Heart right ventricle (tissue), 16 donors: ENCODE data around the gene KCTD15. TPM values are rescaled to one million over a fixed set of nuclear protein-coding genes. Genes with fewer than 3 reads are reported as not detected.
A peak's percentile ranks its signal among the peaks of the same experiment; 100 is the strongest.

Experiments
- ATAC-seq, 8 donors: fragments of 200-7000 bp; cut with Tn5 transposase; one replicate each; pipeline ENCODE4 v1.9.1; 2020; ENCODE audit warnings: mild to moderate bottlenecking in 8 of 8, moderate library complexity in 8 of 8, moderate number of reproducible peaks in 1 of 8
- DNase-seq, 2 donors: peaks; one replicate each; pipeline ENCODE4 v3.0.0-alpha.2; 2020
- H3K27ac ChIP-seq, 10 donors: fragments of 200-600 bp; sonication (generic) in 2 of 10; one replicate each; pipeline versions ENCODE4 v1.5.0 to v1.8.0; 2020 to 2022; ENCODE audit warnings: mild to moderate bottlenecking in 3 of 10
- H3K27me3 ChIP-seq, 7 donors: fragments of 200-600 bp; one replicate each; pipeline ENCODE4 v1.8.0; 2021 to 2022; ENCODE audit warnings: mild to moderate bottlenecking in 2 of 7
- H3K36me3 ChIP-seq, 9 donors: fragments of 200-600 bp; sonication (generic) in 1 of 9; one replicate each; pipeline versions ENCODE4 v1.5.0 to v1.8.0; 2020 to 2022; ENCODE audit warnings: mild to moderate bottlenecking in 2 of 9
- H3K4me1 ChIP-seq, 9 donors: fragments of 200-600 bp; sonication (generic) in 1 of 9; one replicate each; pipeline versions ENCODE4 v1.5.0 to v1.8.0; 2020 to 2022; ENCODE audit warnings: mild to moderate bottlenecking in 4 of 9
- H3K4me3 ChIP-seq, 10 donors: fragments of 200-600 bp; sonication (generic) in 2 of 10; one replicate each; pipeline versions ENCODE4 v1.5.0 to v1.8.0; 2020 to 2022; ENCODE audit warnings: mild to moderate bottlenecking in 7 of 10, moderate library complexity in 2 of 10
- H3K9me3 ChIP-seq, 11 donors: fragments of 200-600 bp in 10 of 11; sonication (generic) in 2 of 11; one replicate each; pipeline versions ENCODE4 v1.5.0 to v1.8.0; 2013 to 2022; ENCODE audit warnings: mild to moderate bottlenecking in 2 of 11, control low read depth in 1 of 11, moderate library complexity in 1 of 11
- WGBS, 2 donors: extraction: QIAGEN DNeasy Blood & Tissue Kit; methylation state at CpG; one replicate each; pipeline ENCODE4 v1.1.7; 2013; ENCODE audit warnings: inconsistent platforms in 1 of 2; 5-methylcytosine and 5-hydroxymethylcytosine counted together
- intact Hi-C, 10 donors: fragments of 100-400 bp; cut with DNase I; formaldehyde crosslinking; loops; one replicate each; pipeline versions ENCODE4 v1.11.1 to v1.14.2; 2022
- polyA plus RNA-seq, 2 donors: library from polyadenylated mRNA; stranded (reverse); fragments of 200-250 nt; gene quantifications; one replicate each; pipeline ENCODE4 v1.2.3, GENCODE V29; 2013
- total RNA-seq, 10 donors: library from RNA; stranded (reverse); fragmentation: NEBNext Ultra II Directional in 3 of 10; extraction: Animal tissue kit (Norgen Biotek cat#: 25700) in 3 of 10; gene quantifications; one replicate each; pipeline versions ENCODE4 v1.2.1 to v1.2.4, GENCODE V29; 2021 to 2023
- TF ChIP-seq, protein P1 (sequence below), 9 donors: fragments of 200-600 bp; sonication (generic) in 2 of 9; IDR thresholded peaks; one replicate each; pipeline versions ENCODE4 v1.5.0 to v1.8.0; 2021 to 2022; ENCODE audit warnings: antibody characterized with exemption in 9 of 9, mild to moderate bottlenecking in 5 of 9, moderate library complexity in 1 of 9
- donor health status: Arrhythmogenic right ventricular cardiomyopathy.
- donor health status: ischemic (EF 13 %, LVEDD 7.1; RV severe dilation, severe dysfunction).
- donor health status: healthy with polysubstance abuse.
- donor health status: DM: no; HTN: yes; CAD: no.
- donor health status: DM: no; HTN: no; CAD: no.
- donor health status: ischemic (EF 25% LVEDD 6.9; RV normal size, moderate dysfunction).
- donor health status: ischemic (EF 25% LVEDD 5.7; RV mildly dilated, moderate dysfunction).
- donor health status: healthy.
- donor health status: DM: yes; HTN: yes; CAD: no.
- donor health status: Ischemic cardiomyopathy.
- donor health status: ischemic (EF 35%, LVEDD 5.7; RV mildly dilated, moderate dysfunction).
- donor health status: nonischemic (EF 11% LVEDD 7.7; RV severe dilation, severe dysfunction).
- donor health status: DM: yes; HTN: yes; CAD: no.
- donor health status: PGD.
- donor health status: ischemic (EF 29% LVEDD 5.4; RV normal size, mild dysfunction).
- donor health status: nonischemic (EF 23%, LVEDD 6.1; RV moderate dilation, normal function).

Gene KCTD15
- total and polyA plus RNA-seq, 12 donors = 3.5 to 22.5 (median 7.5) TPM

GRCh38 chr19:33767898-33768413, 28.7 kb upstream of the KCTD15 start:
- peaks cover 0 to 45% (median 18%) of the 10 kb centered on the region in 7 donors for H3K27me3 ChIP-seq
- DNase-seq (no peak), ATAC-seq (no peak)
- H3K4me3 ChIP-seq = no peak overlapping the region
- H3K9me3 ChIP-seq = no peaks in the 10 kb centered on the region
- 40 to 43% methylated on average over 9 of the region's 9 CpGs for WGBS, 2 donors
- TF ChIP-seq, protein P1, sequence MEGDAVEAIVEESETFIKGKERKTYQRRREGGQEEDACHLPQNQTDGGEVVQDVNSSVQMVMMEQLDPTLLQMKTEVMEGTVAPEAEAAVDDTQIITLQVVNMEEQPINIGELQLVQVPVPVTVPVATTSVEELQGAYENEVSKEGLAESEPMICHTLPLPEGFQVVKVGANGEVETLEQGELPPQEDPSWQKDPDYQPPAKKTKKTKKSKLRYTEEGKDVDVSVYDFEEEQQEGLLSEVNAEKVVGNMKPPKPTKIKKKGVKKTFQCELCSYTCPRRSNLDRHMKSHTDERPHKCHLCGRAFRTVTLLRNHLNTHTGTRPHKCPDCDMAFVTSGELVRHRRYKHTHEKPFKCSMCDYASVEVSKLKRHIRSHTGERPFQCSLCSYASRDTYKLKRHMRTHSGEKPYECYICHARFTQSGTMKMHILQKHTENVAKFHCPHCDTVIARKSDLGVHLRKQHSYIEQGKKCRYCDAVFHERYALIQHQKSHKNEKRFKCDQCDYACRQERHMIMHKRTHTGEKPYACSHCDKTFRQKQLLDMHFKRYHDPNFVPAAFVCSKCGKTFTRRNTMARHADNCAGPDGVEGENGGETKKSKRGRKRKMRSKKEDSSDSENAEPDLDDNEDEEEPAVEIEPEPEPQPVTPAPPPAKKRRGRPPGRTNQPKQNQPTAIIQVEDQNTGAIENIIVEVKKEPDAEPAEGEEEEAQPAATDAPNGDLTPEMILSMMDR (IDR thresholded peaks at IDR 0.05) = peak in 4 of 9 donors; percentile 10 to 31 (median 16)
- H3K27ac ChIP-seq = no peak overlapping the region
- no peaks in the 10 kb centered on the region for H3K36me3 ChIP-seq
- no peaks in the 10 kb centered on the region for H3K4me1 ChIP-seq
- intact Hi-C loops = loop anchor here in 1 of 10 donors (5.0 kb wide), 1 partner anchor 531 kb away; no protein-coding TSS in a partner anchor

- 42 to 45% methylated on average over 6 of the region's 6 CpGs for WGBS, 2 donors
- Histone ChIP-seq H3K4me3 (no peak overlapping the region), H3K27me3 (peaks cover 0 to 47% (median 18%) of the 10 kb centered on the region in 7 donors), H3K4me1 (no peaks in the 10 kb centered on the region), H3K9me3 (no peaks in the 10 kb centered on the region), H3K36me3 (no peaks in the 10 kb centered on the region), H3K27ac (no peak overlapping the region)
- TF ChIP-seq, protein P1 (IDR thresholded peaks at IDR 0.05) = no peak
- DNase-seq (no peak), ATAC-seq (no peak)
- intact Hi-C loops = loop anchor here in 1 of 10 donors (5.0 kb wide), 1 partner anchor 532 kb away; no protein-coding TSS in a partner anchor
Observed at GRCh38 chr19:33769208-33769607, 27.5 kb upstream of the KCTD15 start.

- TF ChIP-seq, protein P1 (IDR thresholded peaks at IDR 0.05) = no peak
- Histone ChIP-seq H3K27ac (no peak overlapping the region), H3K4me1 (no peaks in the 10 kb centered on the region), H3K36me3 (no peaks in the 10 kb centered on the region), H3K27me3 (peaks cover 0 to 48% (median 18%) of the 10 kb centered on the region in 7 donors), H3K9me3 (no peaks in the 10 kb centered on the region), H3K4me3 (no peak overlapping the region)
- ATAC-seq (no peak), DNase-seq (no peak)
- intact Hi-C loops = loop anchor here in 8 of 10 donors (2.0 to 10.0 kb wide), 8 partner anchors 337 to 535 kb away; no protein-coding TSS in a partner anchor
- WGBS, 2 donors = 74 to 76% methylated on average over 8 of the region's 8 CpGs
Observed at GRCh38 chr19:33770107-33770506, 26.6 kb upstream of the KCTD15 start.

- peak; percentile 63 to 87 (median 77) for ATAC-seq
- intact Hi-C loops = loop anchor here (1.0 to 10.0 kb wide), 10 partner anchors 339 to 537 kb away; no protein-coding TSS in a partner anchor
Observed at GRCh38 chr19:33771384-33772101, 25.1 kb upstream of the KCTD15 start.

More at GRCh38 chr19:33771384-33772101, 25.1 kb upstream of the KCTD15 start:
- H3K4me1 ChIP-seq = no peaks in the 10 kb centered on the region
- peaks cover 0 to 48% (median 19%) of the 10 kb centered on the region in 7 donors for H3K27me3 ChIP-seq
- 28 to 31% methylated on average over 19 of the region's 19 CpGs for WGBS, 2 donors
- H3K4me3 ChIP-seq = no peak overlapping the region
- no peaks in the 10 kb centered on the region for H3K9me3 ChIP-seq
- H3K36me3 ChIP-seq = no peaks in the 10 kb centered on the region
- TF ChIP-seq, protein P1 (IDR thresholded peaks at IDR 0.05) = peak; percentile 81 to 91 (median 85)
- DNase-seq = peak; percentile 58 to 74
- H3K27ac ChIP-seq = no peak overlapping the region
